Measurements from ENCODE around the gene C2CD5.
A peak's percentile ranks its signal among the peaks of the same experiment; 100 is the strongest.
"Not testable (repeated sequence)": the region's sequence is repeated elsewhere in the genome, so short reads cannot be mapped to it uniquely, and the experiment has no call there.

C2CD5 gene

DNA sequence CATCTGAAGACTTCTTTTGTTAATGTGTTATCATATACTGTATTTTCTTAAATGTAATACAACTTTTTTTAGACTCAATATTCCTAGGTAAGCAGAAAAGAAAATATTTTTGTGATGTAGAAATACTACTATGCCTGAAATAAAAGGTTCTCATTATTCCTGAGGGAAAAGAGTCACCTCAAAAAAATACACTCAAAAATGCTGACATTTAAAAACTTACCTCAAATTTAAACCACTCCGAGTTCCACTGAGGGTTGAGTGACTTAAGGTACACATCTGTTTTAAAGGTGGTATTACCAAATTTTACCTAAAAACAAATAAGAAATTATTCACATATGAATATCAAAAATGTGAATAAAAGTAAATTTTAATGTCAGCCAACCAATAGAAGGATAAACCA is 9.3 kb downstream of the C2CD5 start:
- no peak for DNase-seq

DNA sequence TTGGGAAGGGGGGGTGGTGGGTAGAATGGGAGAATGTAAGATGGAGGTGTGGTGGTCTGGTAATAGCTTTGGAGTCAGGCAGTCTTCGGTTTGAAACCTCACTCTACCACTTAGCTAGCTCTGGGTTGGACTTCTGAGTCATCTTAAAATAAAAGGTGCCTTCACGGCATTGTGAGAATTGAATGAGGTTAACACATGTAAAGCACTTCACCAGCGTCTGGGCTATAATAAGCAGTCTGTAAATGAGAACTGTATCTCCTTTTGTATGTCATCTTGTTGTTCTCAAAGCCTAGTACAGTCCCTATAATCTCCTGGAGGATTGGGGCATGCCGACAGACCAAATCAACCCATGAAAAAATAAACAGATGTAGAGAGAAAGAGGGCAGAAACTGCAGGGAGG is 11.2 kb downstream of the C2CD5 start:
- DNase-seq = no peak

DNA sequence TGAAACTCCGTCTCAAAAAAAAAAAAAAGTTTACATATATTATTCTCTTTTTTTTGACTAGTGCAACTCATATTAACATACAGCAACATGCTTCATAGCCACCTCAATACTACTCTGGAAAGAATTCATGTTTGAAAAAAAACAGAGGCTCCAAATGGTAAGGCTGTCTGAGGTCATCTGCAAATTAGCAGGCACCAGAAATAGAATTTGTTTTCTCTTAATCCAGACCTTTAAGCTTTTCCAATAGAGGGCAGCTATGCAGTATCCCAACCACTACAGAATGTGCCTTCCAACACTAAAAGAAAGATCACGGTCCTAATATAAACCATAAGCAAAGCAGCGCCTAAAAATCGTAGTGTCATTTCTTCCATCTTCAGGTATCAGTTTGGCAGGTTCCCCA is 12.0 kb downstream of the C2CD5 start:
- DNase-seq = no peak

- DNase-seq = no peak
These were observed 13.1 kb downstream of the C2CD5 start for GRCh38 chr12:22531205-22531604.

DNA sequence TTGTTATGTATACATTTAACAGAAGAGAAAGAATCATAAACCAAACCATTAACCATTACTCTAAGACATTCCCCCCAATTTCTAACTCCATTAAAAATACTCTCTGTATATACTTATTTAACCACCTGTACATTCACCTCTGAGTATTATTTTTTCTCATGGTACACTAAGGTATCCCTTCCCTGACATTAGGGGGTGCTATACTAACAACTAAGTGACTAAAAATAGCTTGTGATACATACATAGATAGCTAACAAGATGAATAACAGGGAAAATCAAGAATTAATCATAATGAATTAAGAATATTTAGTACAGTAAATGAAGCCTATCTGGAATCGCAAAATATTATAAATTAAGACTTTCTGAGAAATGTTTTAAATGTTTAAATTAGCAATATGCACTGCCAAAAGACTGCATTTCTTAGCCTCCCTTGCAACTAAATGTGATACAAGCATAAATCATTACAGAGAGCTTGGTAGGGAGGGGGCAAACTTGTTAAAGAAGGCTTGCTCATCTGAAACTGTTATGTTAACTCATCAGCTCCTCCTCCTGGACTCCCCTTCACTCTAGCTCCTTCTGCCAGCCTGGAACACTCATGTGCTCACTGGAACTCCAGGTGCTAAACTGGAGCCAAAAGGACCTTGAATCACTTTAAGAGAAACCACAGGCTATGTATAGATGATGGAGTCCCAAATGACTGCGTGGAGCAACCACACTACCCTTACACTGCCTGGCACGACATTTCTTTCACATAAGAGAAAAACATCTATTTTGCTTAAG is 14.9 kb downstream of the C2CD5 start:
- DNase-seq = peak in 1 of 2 experiments; percentile 69

GRCh38 chr12:22527999-22528398 is 16.3 kb downstream of the C2CD5 start:
- peak; percentile 55 to 81 for DNase-seq

DNA sequence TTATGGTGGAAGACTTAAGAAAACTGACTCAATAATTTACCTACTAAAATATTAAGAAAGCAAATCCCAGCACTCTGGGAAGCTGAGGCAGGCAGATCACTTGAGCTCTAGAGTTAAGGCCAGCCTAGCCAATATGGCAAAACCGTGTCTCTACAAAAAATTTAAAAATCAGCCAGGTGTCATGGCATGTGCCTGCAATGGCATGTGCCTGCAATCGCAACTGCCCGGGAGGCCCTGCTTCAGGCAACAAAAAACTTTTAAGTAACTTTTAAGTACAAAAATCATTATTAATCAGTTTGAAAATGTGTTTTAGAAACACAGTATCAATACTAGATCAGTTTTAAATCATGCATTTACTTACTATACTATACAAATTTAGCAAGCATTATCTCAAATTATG is 17.5 kb downstream of the C2CD5 start:
- DNase-seq = no peak

DNA sequence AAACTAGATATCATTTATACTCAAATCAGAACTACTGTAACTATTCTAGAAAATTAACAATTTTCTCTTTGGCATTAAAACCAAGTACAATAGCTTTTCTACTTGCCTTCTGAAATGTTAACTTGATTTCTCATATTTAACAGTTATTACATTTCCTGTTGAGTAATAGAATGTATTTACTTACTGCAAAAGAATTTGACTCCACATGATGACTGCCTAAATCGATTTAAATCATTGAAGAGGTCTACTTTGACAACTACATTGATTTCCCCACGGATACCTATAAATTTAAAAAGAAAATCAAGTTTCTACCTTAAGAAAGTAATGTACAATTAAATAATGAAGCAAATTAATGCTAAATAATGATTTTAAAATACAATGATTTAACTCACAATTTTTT is 18.9 kb downstream of the C2CD5 start:
- DNase-seq = peak in 1 of 2 experiments; percentile 33

DNA sequence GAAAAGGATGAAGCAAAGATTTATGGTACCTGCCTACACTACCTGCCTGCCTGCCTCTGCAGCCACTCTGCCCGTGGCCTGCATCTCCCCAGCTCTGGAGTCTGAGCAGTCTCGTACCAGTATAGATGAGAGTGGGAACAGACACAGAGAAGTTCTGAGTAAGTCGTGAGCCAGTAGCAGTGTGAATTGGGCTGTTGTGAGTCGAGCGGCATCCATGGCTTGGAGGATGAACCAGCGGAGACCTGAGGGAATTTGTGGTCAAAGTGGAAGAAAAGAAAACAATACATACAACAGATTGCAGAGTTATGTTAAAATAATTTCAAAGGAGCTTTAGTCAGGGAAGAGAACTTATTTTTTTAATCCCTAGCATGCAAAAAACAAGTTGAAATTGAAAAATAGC is 25.3 kb downstream of the C2CD5 start:
- no peak for DNase-seq

DNA sequence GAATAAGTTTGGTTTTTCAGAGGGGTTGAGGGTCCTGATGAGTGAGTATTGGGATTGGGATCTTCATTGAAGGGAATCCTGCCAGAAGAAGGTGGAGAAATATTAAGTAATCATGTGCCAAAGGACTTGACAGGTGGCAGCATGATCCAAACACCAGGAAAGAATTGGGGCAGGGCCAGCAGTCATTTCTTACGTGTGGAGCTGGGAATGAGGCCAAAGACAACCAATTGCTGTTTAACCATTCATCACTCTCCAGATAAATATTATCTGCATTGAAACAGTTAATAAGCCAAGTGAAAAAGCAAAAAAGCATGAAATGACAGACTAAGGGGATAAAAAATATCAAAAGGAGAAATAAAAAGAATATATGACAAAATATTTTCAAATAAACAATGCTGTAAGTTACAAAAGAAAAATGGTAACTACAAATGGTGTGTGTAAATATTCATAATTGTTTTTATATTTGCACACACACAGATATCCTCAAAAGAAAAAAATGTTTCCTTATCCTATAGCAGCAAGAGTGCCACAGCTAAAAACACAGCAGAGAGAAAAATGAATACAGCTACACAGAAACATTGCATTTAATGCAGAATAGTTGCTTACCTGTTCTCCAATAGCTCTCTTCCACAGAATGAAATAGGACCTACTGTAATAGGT is 26.2 kb downstream of the C2CD5 start:
- DNase-seq = no peak

DNA sequence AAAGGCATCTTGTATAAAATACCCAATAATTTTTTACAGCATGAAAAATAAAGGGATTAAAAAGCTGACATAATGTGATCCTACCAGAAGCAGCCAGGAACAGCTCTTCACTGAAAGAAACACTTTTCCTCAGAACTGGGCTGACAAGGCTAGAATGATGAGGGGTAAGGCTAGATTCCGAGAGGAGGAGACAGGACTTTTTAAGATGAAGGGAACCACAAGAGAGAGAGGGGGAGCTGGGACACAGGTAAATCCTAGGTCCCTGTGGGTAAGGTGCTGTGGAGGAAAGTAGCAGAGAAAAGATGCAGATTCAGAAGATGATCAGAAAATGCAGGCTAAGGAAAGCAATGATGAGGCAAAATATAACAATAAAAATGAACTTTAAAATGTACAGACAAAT is 29.5 kb downstream of the C2CD5 start:
- no peak for DNase-seq

GRCh38 chr12:22505826-22506225 is 38.5 kb downstream of the C2CD5 start:
- DNase-seq = no peak

GRCh38 chr12:22500100-22500499 is 44.2 kb downstream of the C2CD5 start:
- no peak for DNase-seq

- no peak for DNase-seq
These were observed 44.9 kb downstream of the C2CD5 start for GRCh38 chr12:22499445-22499844.

GRCh38 chr12:22494319-22494718 is 50.0 kb downstream of the C2CD5 start:
- no peak for DNase-seq

DNA sequence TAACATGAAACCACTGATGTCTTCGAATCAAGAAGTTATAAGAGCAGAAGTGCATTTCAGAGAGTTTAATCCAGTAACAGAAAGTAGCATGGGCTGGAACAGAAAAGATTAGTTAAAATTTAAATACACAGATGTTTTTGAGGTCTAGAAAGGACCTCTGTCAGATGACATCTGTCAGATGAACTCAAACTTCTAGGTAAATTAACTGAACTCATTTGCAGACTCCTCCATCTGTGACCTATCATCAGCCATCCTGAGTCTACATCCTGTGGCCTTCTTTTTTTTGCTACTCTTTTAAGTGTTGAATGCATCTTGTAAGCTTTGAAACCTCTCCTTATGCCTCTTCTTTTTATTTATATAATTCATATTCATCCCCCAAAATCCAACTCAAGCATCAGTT is 53.3 kb downstream of the C2CD5 start:
- DNase-seq = no peak

GRCh38 chr12:22488478-22488877 is 55.9 kb downstream of the C2CD5 start:
- no peak for DNase-seq

DNA sequence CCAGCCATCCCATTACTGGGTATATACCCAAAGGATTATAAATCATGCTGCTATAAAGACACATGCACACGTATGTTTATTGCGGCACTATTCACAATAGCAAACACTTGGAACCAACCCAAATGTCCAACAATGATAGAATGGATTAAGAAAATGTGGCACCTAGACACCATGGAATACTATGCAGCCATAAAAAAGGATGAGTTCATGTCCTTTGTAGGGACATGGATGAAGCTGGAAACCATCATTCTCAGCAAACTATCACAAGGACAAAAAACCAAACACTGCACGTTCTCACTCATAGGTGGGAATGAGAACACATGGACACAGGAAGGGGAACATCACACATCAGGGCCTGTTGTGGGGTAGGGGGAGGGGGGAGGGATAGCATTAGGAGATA is 56.7 kb downstream of the C2CD5 start:
- DNase-seq = not testable (repeated sequence)

DNA sequence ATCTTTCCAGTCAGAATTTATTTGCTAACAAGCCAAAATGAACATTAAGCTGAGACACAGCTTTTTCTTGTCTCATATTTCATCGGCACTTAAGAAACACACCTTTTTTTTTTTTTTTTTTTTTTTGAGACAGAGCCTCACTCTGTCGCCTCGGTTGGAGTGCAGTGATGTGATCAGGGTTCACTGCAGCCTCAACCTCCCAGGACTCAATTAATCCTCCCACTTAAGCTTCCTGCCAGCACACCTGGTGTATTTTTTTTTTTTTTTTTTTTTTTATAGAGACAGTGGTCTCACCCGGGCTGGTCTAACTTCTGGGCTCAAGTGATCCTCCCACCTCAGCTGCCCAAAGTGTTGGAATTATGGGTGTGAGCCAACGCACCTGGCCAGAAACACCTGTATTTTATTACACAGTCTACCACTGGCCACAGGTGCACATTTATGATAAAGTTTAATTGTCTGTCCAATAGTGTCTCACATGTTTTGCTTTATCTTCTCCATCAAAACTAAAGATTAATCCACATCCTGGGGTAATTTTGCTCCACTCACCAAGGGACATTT is 62.7 kb downstream of the C2CD5 start:
- no peak for DNase-seq

- not testable (repeated sequence) for DNase-seq
These were observed 63.5 kb downstream of the C2CD5 start for GRCh38 chr12:22480814-22481213.

GRCh38 chr12:22480016-22480415 is 64.3 kb downstream of the C2CD5 start:
- no peak for DNase-seq

GRCh38 chr12:22477894-22478287 is 66.5 kb downstream of the C2CD5 start:
- no peak for DNase-seq

DNA sequence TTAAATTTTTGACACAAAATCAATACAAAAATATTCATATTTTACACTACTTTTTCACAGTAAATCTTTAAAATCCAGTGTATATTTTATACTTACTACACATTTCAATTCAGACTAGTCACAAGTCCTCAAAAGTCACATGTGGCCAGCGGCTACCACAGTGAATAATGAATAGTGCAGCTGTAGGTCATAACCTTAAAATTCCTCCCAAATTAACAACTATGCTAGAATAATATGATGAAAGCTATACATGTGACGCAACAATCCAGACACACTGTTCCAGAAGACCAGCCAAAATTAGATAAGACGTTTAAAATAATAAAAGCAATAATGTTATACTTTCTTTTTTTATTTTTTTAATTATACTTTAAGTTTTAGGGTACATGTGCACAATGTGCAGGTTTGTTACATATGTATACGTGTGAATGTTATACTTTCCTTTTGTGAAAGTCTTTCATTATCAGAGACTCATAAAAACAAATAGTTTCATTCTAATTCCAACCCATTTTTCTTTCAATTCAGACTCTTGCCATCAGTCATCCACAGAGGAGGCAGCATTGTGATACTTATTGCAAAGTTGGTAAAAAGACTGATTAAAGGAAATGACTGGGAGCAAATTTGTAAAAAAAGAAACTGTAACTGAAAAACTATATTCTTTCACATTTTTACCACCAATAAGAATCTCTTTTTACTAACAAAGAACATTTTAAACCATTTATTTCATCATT is 67.0 kb downstream of the C2CD5 start:
- peak in 1 of 2 experiments; percentile 25 for DNase-seq

DNA sequence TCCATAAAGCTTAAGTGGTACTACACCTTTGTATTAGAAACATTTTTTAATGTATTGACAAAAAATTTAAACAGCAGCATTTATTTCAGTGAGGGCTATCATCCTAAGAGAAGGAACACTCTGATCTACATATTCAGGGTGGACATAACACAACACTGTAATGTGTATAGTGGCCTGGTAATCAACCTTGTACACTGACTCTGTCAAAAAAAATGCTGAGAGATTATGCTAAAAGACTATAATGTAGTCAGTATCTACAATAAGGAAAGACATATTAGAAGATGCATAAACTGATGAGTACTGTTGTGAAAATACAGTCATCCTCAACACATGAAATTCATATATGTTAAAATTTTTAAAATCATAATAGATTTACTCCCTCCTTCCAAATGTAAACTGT is 68.2 kb downstream of the C2CD5 start:
- no peak for DNase-seq

Measured in SW 1271 (cell line).